GM18520 (cell line): ENCODE results near the gene HRC.

Experiments
- ATAC-seq: cut with Tn5 transposase; IDR thresholded peaks from one replicate; pipeline ENCODE4 v1.9.1; 2021; ENCODE audit not compliant: unreplicated experiment

HRC gene

GRCh38 chr19:49117677-49118564 is 37.3 kb downstream of the HRC start:
- no peak for ATAC-seq

GRCh38 chr19:49116544-49116943 is 38.7 kb downstream of the HRC start:
- ATAC-seq: no peak

- no peak for ATAC-seq
Observed at GRCh38 chr19:49114630-49115363, 40.4 kb downstream of the HRC start.

GRCh38 chr19:49113762-49114629 is 41.2 kb downstream of the HRC start, which contains the start of gene LIN7B:
TSS of gene LIN7B (plus strand) at chr19:49114370. CDS start at chr19:49114405, 35 bp downstream.
- ATAC-seq: peak; percentile 40

GRCh38 chr19:49111218-49111998 is 43.8 kb downstream of the HRC start:
- ATAC-seq: no peak

- no peak for ATAC-seq
Observed at GRCh38 chr19:49110567-49110966, 44.6 kb downstream of the HRC start.

- no peak for ATAC-seq
Observed at GRCh38 chr19:49109569-49110233, 45.5 kb downstream of the HRC start.

GRCh38 chr19:49109051-49109450 is 46.1 kb downstream of the HRC start:
- no peak for ATAC-seq

- no peak for ATAC-seq
Observed at GRCh38 chr19:49107625-49108459, 47.4 kb downstream of the HRC start.

GRCh38 chr19:49106648-49107135 is 48.5 kb downstream of the HRC start:
- ATAC-seq: no peak

GRCh38 chr19:49104229-49104864 is 50.8 kb downstream of the HRC start:
- ATAC-seq: no peak

GRCh38 chr19:49103331-49104085 is 51.7 kb downstream of the HRC start:
- no peak for ATAC-seq

GRCh38 chr19:49102303-49102702 is 52.9 kb downstream of the HRC start:
- no peak for ATAC-seq
